Sigmoid colon (tissue), 7 donors: ENCODE measurements around the gene CRYBB3. TPM values are rescaled to one million over a fixed set of nuclear protein-coding genes. Genes with fewer than 3 reads are reported as not detected.

Experiments used
- DNase-seq: peaks from one replicate; pipeline ENCODE4 v3.0.0-alpha.2; 2019
- H3K27ac ChIP-seq, 4 donors: fragments of 200-600 bp; sonication (generic); one replicate each; pipeline ENCODE4 v1.5.1; 2016 to 2019; ENCODE audit warnings: mild to moderate bottlenecking in 1 of 4
- H3K27me3 ChIP-seq, 3 donors: fragments of 200-600 bp; sonication (generic); one replicate each; pipeline ENCODE4 v1.5.1; 2019; ENCODE audit warnings: mild to moderate bottlenecking in 1 of 3
- H3K36me3 ChIP-seq, 4 donors: fragments of 200-600 bp; sonication (generic); one replicate each; pipeline ENCODE4 v1.5.1; 2016 to 2019
- H3K4me1 ChIP-seq, 4 donors: fragments of 200-600 bp; sonication (generic); one replicate each; pipeline ENCODE4 v1.5.1; 2017 to 2019
- H3K4me3 ChIP-seq, 4 donors: fragments of 200-600 bp; sonication (generic); one replicate each; pipeline ENCODE4 v1.5.1; 2017 to 2019; ENCODE audit warnings: mild to moderate bottlenecking in 2 of 4, moderate library complexity in 1 of 4
- H3K9me3 ChIP-seq, 4 donors: fragments of 200-600 bp in 3 of 4; sonication (generic) in 3 of 4; one replicate each; pipeline versions ENCODE4 v1.5.1 to v1.6.1; 2013 to 2019
- EP300 ChIP-seq, 4 donors: sonication (generic); formaldehyde crosslinking; IDR thresholded peaks; one replicate each; pipeline ENCODE4 v1.6.1; 2017; ENCODE audit warnings: antibody characterized with exemption in 4 of 4
- POLR2A ChIP-seq, 2 donors: fragments of 450-650 bp; IDR thresholded peaks; one replicate each; pipeline ENCODE4 v1.6.1; 2016; ENCODE audit warnings: antibody characterized with exemption in 2 of 2, mild to moderate bottlenecking in 2 of 2, moderate library complexity in 2 of 2
- POLR2AphosphoS5 ChIP-seq, 4 donors: sonication (generic); formaldehyde crosslinking; IDR thresholded peaks; one replicate each; pipeline ENCODE4 v1.6.1; 2017; ENCODE audit warnings: antibody characterized with exemption in 4 of 4
- WGBS, 2 donors: extraction: QIAGEN DNeasy Blood & Tissue Kit; methylation state at CpG; one replicate each; pipeline ENCODE4 v1.1.7; 2013; 5-methylcytosine and 5-hydroxymethylcytosine counted together
- intact Hi-C: fragments of 100-400 bp; cut with DNase I; formaldehyde crosslinking; loops from one replicate; pipeline ENCODE4 v1.15.1; 2023
- polyA plus RNA-seq, 3 donors: library from polyadenylated mRNA; stranded (reverse); fragments of 200-250 nt; gene quantifications; one replicate each; pipeline ENCODE4 v1.2.3, GENCODE V29; 2013
- total RNA-seq, 4 donors: library from RNA; depleted of rRNA; stranded (reverse); fragments of >200 nt; gene quantifications; one replicate each; pipeline ENCODE4 v1.1.0, GENCODE V29; 2016
- TF ChIP-seq, protein P1 (sequence below), 4 experiments: fragments of 450-650 bp in 3 of 4; fragments of 200-600 bp in 1 of 4; IDR thresholded peaks; one replicate each; pipeline ENCODE4 v1.5.1; 2016 to 2019; ENCODE audit warnings: antibody characterized with exemption in 4 of 4, mild to moderate bottlenecking in 3 of 4, moderate library complexity in 2 of 4
- donor health status: healthy with polysubstance abuse.
- donor health status: Bipolar disorder and iron deficiency.
- donor health status: healthy.

CRYBB3 gene
- total RNA-seq (not detected), polyA plus RNA-seq (1 to 10 TPM in 1 of 3 donors, under 1 TPM in 1, not detected in 1; 0.67 to 1.4 TPM)

DNA sequence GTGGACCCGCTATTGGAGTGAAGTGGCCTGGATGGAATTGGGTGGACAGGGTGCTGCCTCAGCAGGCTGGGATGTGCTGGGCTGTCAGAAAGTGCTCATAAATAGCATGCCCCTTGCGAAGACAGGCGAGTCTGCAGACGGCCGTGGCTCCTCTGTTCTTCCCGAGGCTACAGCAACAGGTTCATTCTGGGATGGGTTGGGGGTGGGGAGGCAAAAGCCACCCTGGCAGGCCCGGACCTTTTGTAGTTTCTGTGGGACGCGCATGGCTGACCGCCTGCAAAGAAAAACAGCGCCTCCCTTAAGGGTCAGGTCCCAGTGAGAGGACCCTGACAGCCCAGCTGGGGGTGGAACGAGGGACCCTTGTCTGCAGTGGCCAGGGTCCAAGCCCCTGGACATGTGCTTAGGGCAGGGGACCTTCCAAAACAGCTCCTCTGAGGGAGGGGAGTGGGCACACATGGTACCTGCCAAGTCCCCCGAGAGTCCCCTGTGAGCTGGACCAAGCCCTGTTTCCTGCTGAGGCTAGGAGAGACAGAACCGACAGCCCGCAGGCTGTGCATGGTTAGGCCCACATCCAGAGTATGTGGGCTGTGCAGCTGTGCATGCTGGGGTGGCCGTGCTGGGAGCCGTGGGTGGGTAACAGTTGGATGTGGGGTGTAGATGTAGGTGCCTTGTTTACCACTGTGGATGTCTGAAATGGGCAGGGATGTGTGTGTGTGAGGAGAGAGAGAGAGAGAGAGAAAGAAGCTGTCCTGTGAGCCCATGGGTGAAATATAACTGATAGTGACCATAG lies at the start of gene CRYBB3:
Gene CRYBB3 (plus strand): TSS at position 128 of the 790 bp plus-strand sequence. CDS start 1,539 bp downstream, outside the sequence.
- no peaks in the 10 kb centered on the region for H3K36me3 ChIP-seq
- H3K27me3 ChIP-seq, result no peaks in the 10 kb centered on the region
- H3K9me3 ChIP-seq, result no peaks in the 10 kb centered on the region
- H3K4me3 ChIP-seq, result no peak within 1 kb of the TSS
- H3K4me1 ChIP-seq, result no peaks in the 10 kb centered on the region
- WGBS, 2 donors, result 81 to 84% methylated on average over 17 of the region's 17 CpGs
- TF ChIP-seq, protein P1, sequence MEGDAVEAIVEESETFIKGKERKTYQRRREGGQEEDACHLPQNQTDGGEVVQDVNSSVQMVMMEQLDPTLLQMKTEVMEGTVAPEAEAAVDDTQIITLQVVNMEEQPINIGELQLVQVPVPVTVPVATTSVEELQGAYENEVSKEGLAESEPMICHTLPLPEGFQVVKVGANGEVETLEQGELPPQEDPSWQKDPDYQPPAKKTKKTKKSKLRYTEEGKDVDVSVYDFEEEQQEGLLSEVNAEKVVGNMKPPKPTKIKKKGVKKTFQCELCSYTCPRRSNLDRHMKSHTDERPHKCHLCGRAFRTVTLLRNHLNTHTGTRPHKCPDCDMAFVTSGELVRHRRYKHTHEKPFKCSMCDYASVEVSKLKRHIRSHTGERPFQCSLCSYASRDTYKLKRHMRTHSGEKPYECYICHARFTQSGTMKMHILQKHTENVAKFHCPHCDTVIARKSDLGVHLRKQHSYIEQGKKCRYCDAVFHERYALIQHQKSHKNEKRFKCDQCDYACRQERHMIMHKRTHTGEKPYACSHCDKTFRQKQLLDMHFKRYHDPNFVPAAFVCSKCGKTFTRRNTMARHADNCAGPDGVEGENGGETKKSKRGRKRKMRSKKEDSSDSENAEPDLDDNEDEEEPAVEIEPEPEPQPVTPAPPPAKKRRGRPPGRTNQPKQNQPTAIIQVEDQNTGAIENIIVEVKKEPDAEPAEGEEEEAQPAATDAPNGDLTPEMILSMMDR (IDR thresholded peaks at IDR 0.05), result no peak
- TF ChIP-seq POLR2AphosphoS5 (IDR thresholded peaks at IDR 0.05), result no peak
- TF ChIP-seq POLR2A (IDR thresholded peaks at IDR 0.05), result no peak
- no peak for TF ChIP-seq EP300 (IDR thresholded peaks at IDR 0.05)
- no peak within 1 kb of the TSS for H3K27ac ChIP-seq
- intact Hi-C loops, result loop anchor here (10.0 kb wide), 1 partner anchor 575 kb away; no protein-coding TSS in a partner anchor
- no peak for DNase-seq

DNA sequence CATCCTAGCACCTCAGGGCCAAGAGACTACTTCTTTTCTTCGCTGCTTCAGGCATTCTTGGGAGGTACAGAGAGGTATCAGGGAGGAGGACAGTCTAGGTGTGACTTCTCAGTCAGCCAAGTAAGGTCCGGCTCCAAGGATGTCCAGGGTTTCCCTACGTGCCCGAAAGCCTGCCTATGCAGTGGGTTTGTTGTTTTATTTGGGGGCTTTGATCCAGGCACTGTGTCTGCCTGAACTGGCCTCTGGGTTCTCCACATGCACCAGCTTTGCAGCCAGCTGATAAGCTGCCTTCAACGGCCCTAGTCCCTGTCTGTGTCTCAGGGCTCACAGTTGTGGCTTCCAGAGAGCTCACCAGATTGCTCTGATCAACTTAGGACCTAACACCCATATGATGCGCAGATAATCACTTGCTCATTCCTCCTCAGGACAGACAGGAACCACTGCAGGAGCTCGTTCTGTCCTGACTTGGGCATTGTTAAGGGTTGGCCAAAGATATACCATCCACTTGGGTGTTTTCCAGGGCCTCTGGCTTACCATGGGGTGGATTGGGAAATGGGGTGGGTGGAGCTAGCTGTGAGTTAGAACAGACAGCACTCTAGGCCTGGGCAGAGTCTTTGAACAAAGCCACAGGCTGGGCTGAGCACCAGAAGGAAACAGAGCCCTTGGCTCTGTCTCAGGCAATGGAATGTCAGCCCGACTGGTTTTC lies 45.5 kb upstream of the CRYBB3 start:
- no peak overlapping the region for H3K4me3 ChIP-seq
- H3K9me3 ChIP-seq, result no peaks in the 10 kb centered on the region
- WGBS, 2 donors, result 62 to 76% methylated on average over 8 of the region's 8 CpGs
- TF ChIP-seq, protein P1 (IDR thresholded peaks at IDR 0.05), result no peak
- TF ChIP-seq POLR2AphosphoS5 (IDR thresholded peaks at IDR 0.05) (peak; percentile 50 to 80 (median 72)), EP300 (IDR thresholded peaks at IDR 0.05) (peak in 2 of 4 donors; percentile 22 to 54), POLR2A (IDR thresholded peaks at IDR 0.05) (no peak)
- intact Hi-C loops, result no loop called here
- peaks cover 0 to 31% (median 21%) of the 10 kb centered on the region in 4 donors for H3K4me1 ChIP-seq
- peak; percentile 94 for DNase-seq
- no peaks in the 10 kb centered on the region for H3K36me3 ChIP-seq
- H3K27ac ChIP-seq, result peak overlapping the region; percentile 64 to 86 (median 79)
- no peaks in the 10 kb centered on the region for H3K27me3 ChIP-seq

DNA sequence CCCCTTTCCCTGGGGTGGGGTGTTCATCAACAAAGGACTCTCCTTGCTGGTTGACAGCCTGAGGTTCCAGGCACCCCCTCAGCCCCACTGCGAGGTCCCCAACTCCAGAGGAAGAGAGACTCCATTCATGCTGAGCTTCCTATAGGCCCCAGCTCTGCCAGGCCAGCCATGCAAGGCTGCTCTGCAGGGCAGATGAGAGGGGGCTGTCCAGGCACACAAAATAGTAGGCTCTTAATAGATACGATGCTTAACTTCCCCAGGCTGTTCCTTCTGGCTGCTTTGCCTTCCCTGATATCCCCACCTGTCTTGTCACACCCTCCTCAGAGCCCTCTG lies 45.0 kb upstream of the CRYBB3 start:
- DNase-seq, result no peak
- H3K9me3 ChIP-seq, result no peaks in the 10 kb centered on the region
- peak overlapping the region; percentile 64 to 86 (median 79) for H3K27ac ChIP-seq
- no peak overlapping the region for H3K4me3 ChIP-seq
- intact Hi-C loops, result no loop called here
- TF ChIP-seq POLR2AphosphoS5 (IDR thresholded peaks at IDR 0.05) (no peak), POLR2A (IDR thresholded peaks at IDR 0.05) (no peak), EP300 (IDR thresholded peaks at IDR 0.05) (no peak)
- TF ChIP-seq, protein P1 (IDR thresholded peaks at IDR 0.05), result no peak
- H3K36me3 ChIP-seq, result no peaks in the 10 kb centered on the region
- H3K4me1 ChIP-seq, result peaks cover 0 to 32% (median 21%) of the 10 kb centered on the region in 4 donors
- no peaks in the 10 kb centered on the region for H3K27me3 ChIP-seq
- WGBS, 2 donors, result 30 to 65% methylated on average over 2 of the region's 2 CpGs

DNA sequence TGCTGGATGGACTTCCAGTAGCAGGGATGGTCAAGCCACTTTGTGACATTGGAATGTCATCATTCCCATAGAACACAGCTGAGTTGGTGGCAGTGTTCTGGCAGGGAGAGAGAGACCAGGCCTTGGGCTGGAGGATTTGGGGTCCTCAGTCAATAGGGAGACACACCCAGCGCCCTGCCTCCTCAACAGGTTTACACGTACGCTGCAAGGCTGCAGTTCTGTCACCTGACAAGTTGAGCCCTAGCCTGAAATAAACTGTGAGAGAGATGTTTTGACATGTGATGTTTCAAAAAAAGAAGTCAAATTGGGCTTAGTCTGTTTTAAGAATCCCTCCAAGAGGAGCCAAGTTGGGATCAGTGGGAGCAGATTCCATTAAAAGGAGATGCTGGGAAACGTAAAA lies 42.9 kb upstream of the CRYBB3 start:
- WGBS, 2 donors, result 91 to 93% methylated on average over 4 of the region's 4 CpGs
- intact Hi-C loops, result no loop called here
- no peaks in the 10 kb centered on the region for H3K9me3 ChIP-seq
- no peak for DNase-seq
- TF ChIP-seq EP300 (IDR thresholded peaks at IDR 0.05), result no peak
- TF ChIP-seq POLR2A (IDR thresholded peaks at IDR 0.05), result no peak
- no peak for TF ChIP-seq POLR2AphosphoS5 (IDR thresholded peaks at IDR 0.05)
- TF ChIP-seq, protein P1 (IDR thresholded peaks at IDR 0.05), result no peak
- no peaks in the 10 kb centered on the region for H3K27me3 ChIP-seq
- H3K27ac ChIP-seq, result peak overlapping the region in 1 of 4 donors; percentile 6
- H3K36me3 ChIP-seq, result no peaks in the 10 kb centered on the region
- peaks cover 0 to 39% (median 23%) of the 10 kb centered on the region in 4 donors for H3K4me1 ChIP-seq
- H3K4me3 ChIP-seq, result no peak overlapping the region
